GM12878 (cell line): ENCODE data around the gene NHEJ1. TPM values are rescaled to one million over a fixed set of nuclear protein-coding genes. Genes with fewer than 3 reads are reported as not detected.

ENCODE experiments used
- ATAC-seq: fragments of 200-7000 bp; cut with Tn5 transposase; 3 replicates; pipeline ENCODE4 v1.9.1; 2020; ENCODE audit warnings: mild to moderate bottlenecking, moderate library complexity
- BruUV-seq: library from RNA; stranded (reverse); fragments of 400-500 nt; replicated peaks from 2 replicates; lab custom pipeline; 2021; lab: Mats Ljungman, UMichigan
- CTCF ChIA-PET: fragments of 300-600 bp; sonication (Branson Sonifier 250); formaldehyde crosslinking; extraction: SDS; loops from one replicate; lab custom pipeline; 2021; ENCODE audit warnings: inconsistent platforms; lab: Yijun Ruan, JAX
- POLR2A ChIA-PET: fragments of 350-600 bp; formaldehyde crosslinking; extraction: SDS; loops from one replicate; lab custom pipeline; 2021; ENCODE audit warnings: inconsistent platforms; lab: Charles Lee
- RAD21 ChIA-PET: fragments of 300-600 bp; sonication (Branson Sonifier 250); formaldehyde crosslinking; loops from one replicate; lab custom pipeline; 2023; ENCODE audit warnings: antibody characterized with exemption; ENCODE audit not compliant: unreplicated experiment; lab: Charles Lee
- SMC1A ChIA-PET: fragments of 300-600 bp; sonication (Branson Sonifier 250); formaldehyde crosslinking; loops from one replicate; lab custom pipeline; 2023; ENCODE audit not compliant: unreplicated experiment, uncharacterized antibody; lab: Charles Lee
- DNase-seq: peaks from one replicate; pipeline ENCODE4 v3.0.0-alpha.2; 2011; ENCODE audit warnings: low read depth, low spot score
- FAIRE-seq: peaks from 3 replicates; lab custom pipeline; 2011; peaks lifted over from hg19 to GRCh38; lab: Jason Lieb, UNC
- H2AFZ ChIP-seq: 2 replicates; pipeline ENCODE4 v1.6.0; 2011; ENCODE audit warnings: low read depth, low read length, control low read depth; ENCODE audit not compliant: control insufficient read depth
- H3K27ac ChIP-seq: 2 replicates; pipeline ENCODE4 v1.5.1; 2011; ENCODE audit warnings: control low read depth; ENCODE audit not compliant: control insufficient read depth, insufficient read depth
- H3K27me3 ChIP-seq, 2 experiments: replicated peaks in 1 of 2; 2 replicates each; pipeline versions ENCODE4 v1.6.0 to v1.6.1; 2011; ENCODE audit warnings: low read length in 1 of 2; ENCODE audit not compliant: control insufficient read depth in 2 of 2, insufficient read depth in 2 of 2
- H3K36me3 ChIP-seq, 2 experiments: 2 replicates each; pipeline ENCODE4 v1.5.1; 2011; ENCODE audit warnings: low read length in 1 of 2; ENCODE audit not compliant: control insufficient read depth in 2 of 2, insufficient read depth in 2 of 2
- H3K4me1 ChIP-seq: 2 replicates; pipeline ENCODE4 v1.6.1; 2011; ENCODE audit warnings: mild to moderate bottlenecking, low read length, moderate library complexity, mixed read lengths; ENCODE audit not compliant: control insufficient read depth, insufficient read depth
- H3K4me2 ChIP-seq: 2 replicates; pipeline ENCODE4 v1.6.0; 2011; ENCODE audit warnings: control low read depth; ENCODE audit not compliant: control insufficient read depth, insufficient read depth
- H3K4me3 ChIP-seq: fragments of 200-600 bp; sonication (generic); 2 replicates; pipeline ENCODE4 v1.5.1; 2016
- H3K79me2 ChIP-seq: 2 replicates; pipeline ENCODE4 v1.6.0; 2011; ENCODE audit warnings: low read length; ENCODE audit not compliant: control insufficient read depth, insufficient read depth
- H3K9ac ChIP-seq: 2 replicates; pipeline ENCODE4 v1.8.0; 2011; ENCODE audit warnings: low read length, control low read depth, mixed read lengths; ENCODE audit not compliant: control insufficient read depth, insufficient read depth
- H3K9me3 ChIP-seq: replicated peaks from 3 replicates; pipeline ENCODE4 v1.5.1; 2011; ENCODE audit warnings: mild to moderate bottlenecking, low read length; ENCODE audit not compliant: control insufficient read depth, insufficient read depth
- H4K20me1 ChIP-seq: 2 replicates; pipeline ENCODE4 v1.6.0; 2011; ENCODE audit not compliant: control insufficient read depth, insufficient read depth
- ASH2L ChIP-seq: fragments of 300-600, 200-600 bp; sonication (generic); IDR thresholded peaks from 2 replicates; pipeline ENCODE4 v1.6.1; 2017; ENCODE audit warnings: low read depth, mild to moderate bottlenecking, borderline replicate concordance
- CBFB ChIP-seq: IDR thresholded peaks from 2 replicates; pipeline ENCODE4 v1.6.1; 2016; ENCODE audit warnings: antibody characterized with exemption, low read depth
- CBX3 ChIP-seq: fragments of 200-600 bp; sonication (generic); IDR thresholded peaks from 2 replicates; pipeline ENCODE4 v1.6.1; 2016; ENCODE audit warnings: low read depth, borderline replicate concordance
- CUX1 ChIP-seq: IDR thresholded peaks from 2 replicates; pipeline ENCODE4 v1.6.1; 2012; ENCODE audit warnings: improper control_type of control experiment, low read depth, low read length; ENCODE audit not compliant: insufficient replicate concordance
- EED ChIP-seq: sonication (generic); IDR thresholded peaks from 2 replicates; pipeline ENCODE4 v1.6.1; 2016; ENCODE audit warnings: antibody characterized with exemption, low read depth
- ELK1 ChIP-seq: IDR thresholded peaks from 2 replicates; pipeline ENCODE4 v1.6.1; 2012; ENCODE audit warnings: low read depth, low read length, improper control_type of control experiment
- FOXM1 ChIP-seq: IDR thresholded peaks from 2 replicates; pipeline ENCODE4 v1.6.1; 2012; ENCODE audit warnings: low read depth, mild to moderate bottlenecking, inconsistent platforms, low read length, moderate library complexity
- GABPA ChIP-seq: IDR thresholded peaks from 2 replicates; pipeline ENCODE4 v1.6.1; 2014; ENCODE audit warnings: antibody characterized with exemption, low read depth, mild to moderate bottlenecking, inconsistent platforms
- GATAD2B ChIP-seq: fragments of 450-650 bp; conservative IDR thresholded peaks from 2 replicates; pipeline ENCODE4 v1.6.1; 2017; ENCODE audit warnings: low read depth, mild to moderate bottlenecking, moderate library complexity
- JUNB ChIP-seq: IDR thresholded peaks from 2 replicates; pipeline ENCODE4 v1.6.1; 2016; ENCODE audit warnings: antibody characterized with exemption, mild to moderate bottlenecking
- PKNOX1 ChIP-seq: fragments of 450-650 bp; IDR thresholded peaks from 2 replicates; pipeline ENCODE4 v1.6.1; 2016; ENCODE audit warnings: mild to moderate bottlenecking
- SIN3A ChIP-seq: IDR thresholded peaks from 2 replicates; pipeline ENCODE4 v1.6.1; 2012; ENCODE audit warnings: low read depth, low read length, improper control_type of control experiment
- TAF1 ChIP-seq: IDR thresholded peaks from 2 replicates; pipeline ENCODE4 v1.6.1; 2011; ENCODE audit warnings: mild to moderate bottlenecking, low read depth, low read length, borderline replicate concordance
- TARDBP ChIP-seq: IDR thresholded peaks from 2 replicates; pipeline ENCODE4 v1.6.1; 2016; ENCODE audit warnings: borderline replicate concordance
- ZBTB11 ChIP-seq: fragments of 450-650 bp; formaldehyde crosslinking; IDR thresholded peaks from 2 replicates; pipeline ENCODE4 v1.5.0; 2022; ENCODE audit warnings: mild to moderate bottlenecking, missing genetic modification characterization
- WGBS: methylation state at CpG from one replicate; pipeline ENCODE4 v1.1.6; 2016; ENCODE audit warnings: low lambda C conversion rate; ENCODE audit not compliant: insufficient replicate concordance, insufficient coverage; ENCODE audit errors: missing lambda C conversion rate; 5-methylcytosine and 5-hydroxymethylcytosine counted together
- in situ Hi-C: fragments of 300-500 bp; cut with MboI; formaldehyde crosslinking; loops from 9 replicates; pipeline ENCODE4 v1.14.3; 2018; ENCODE audit warnings: mixed read lengths
- intact Hi-C: fragments of 100-400 bp; cut with micrococcal nuclease; formaldehyde crosslinking; loops from one replicate; pipeline ENCODE4 v1.14.2; 2022; ENCODE audit not compliant: unreplicated experiment
- polyA plus RNA-seq, 11 experiments: library from polyadenylated mRNA; depleted of rRNA in 4 of 11; unstranded in 6 of 11; stranded (reverse) in 5 of 11; fragments of >200 nt; fragmentation: Nextera tagmentation in 4 of 11; fragmentation: Illumina TruSeq in 1 of 11; extraction: Ambion mirVana in 4 of 11; extraction: Trizol in 1 of 11; gene quantifications; 1 replicate in 1 of 11; 2 replicates in 10 of 11; pipeline versions ENCODE4 v1.2.1 to v1.2.3, GENCODE V29; 2011 to 2016; ENCODE audit warnings: inconsistent platforms in 2 of 11, missing spikeins in 2 of 11, low read depth in 1 of 11
- total RNA-seq, 4 experiments: library from RNA; depleted of rRNA in 3 of 4; stranded (reverse); fragments of >200 nt in 3 of 4; fragmentation: Illumina TruSeq in 1 of 4; extraction: Trizol in 1 of 4; gene quantifications; 2 replicates each; pipeline versions ENCODE4 v1.2.1 to v1.2.3, GENCODE V29; 2013 to 2021

Gene NHEJ1
- total and polyA plus RNA-seq, 10 of the 15 experiments (the other 5 are each of a cell fraction or from before 2014, with no cell fraction given): 11.8 to 20.2 (median 17.0) TPM

- CTCF ChIA-PET: interaction anchor here (0.9 to 3.0 kb wide), 4 partner anchors 10 to 100 kb away, joined by 3 to 29 read pairs (median 5); no protein-coding TSS in a partner anchor
- WGBS: 95% methylated on average over 15 of the region's 16 CpGs
- DNase-seq (no peak), FAIRE-seq (no peak), ATAC-seq (no peak)
- Histone ChIP-seq H3K27me3 (no peaks in the 10 kb centered on the region), H3K4me2 (no peak overlapping the region), H3K4me3 (no peak overlapping the region), H3K36me3 (no peaks in the 10 kb centered on the region), H3K27ac (no peak overlapping the region), H3K9ac (no peak overlapping the region), H4K20me1 (no peaks in the 10 kb centered on the region), H3K79me2 (no peaks in the 10 kb centered on the region), H2AFZ (no peak overlapping the region), H3K4me1 (no peaks in the 10 kb centered on the region), H3K9me3 (no peaks in the 10 kb centered on the region)
- intact Hi-C loops: no loop called here
- SMC1A ChIA-PET: no interaction called here
- in situ Hi-C loops: no loop called here
- POLR2A ChIA-PET: no interaction called here
- TF ChIP-seq GATAD2B (no peak), CBX3 (no peak), ZBTB11 (no peak), GABPA (no peak), ELK1 (no peak), FOXM1 (no peak), ASH2L (no peak), EED (no peak), CBFB (no peak), TAF1 (no peak), JUNB (no peak), SIN3A (no peak), CUX1 (no peak), TARDBP (no peak), PKNOX1 (no peak)
- RAD21 ChIA-PET: no interaction called here
- no TSS peak for BruUV-seq
These were observed 31.0 kb downstream of the NHEJ1 start for GRCh38 chr2:219129589-219129988.
